Measurements from ENCODE around the gene LRRC53. TPM values are rescaled to one million over a fixed set of nuclear protein-coding genes. Genes with fewer than 3 reads are reported as not detected.
A peak's percentile ranks its signal among the peaks of the same experiment; 100 is the strongest.

The LRRC53 gene
- polyA plus RNA-seq, 1 of the 3 experiments (the other 2 are of a cell fraction): not detected

DNA sequence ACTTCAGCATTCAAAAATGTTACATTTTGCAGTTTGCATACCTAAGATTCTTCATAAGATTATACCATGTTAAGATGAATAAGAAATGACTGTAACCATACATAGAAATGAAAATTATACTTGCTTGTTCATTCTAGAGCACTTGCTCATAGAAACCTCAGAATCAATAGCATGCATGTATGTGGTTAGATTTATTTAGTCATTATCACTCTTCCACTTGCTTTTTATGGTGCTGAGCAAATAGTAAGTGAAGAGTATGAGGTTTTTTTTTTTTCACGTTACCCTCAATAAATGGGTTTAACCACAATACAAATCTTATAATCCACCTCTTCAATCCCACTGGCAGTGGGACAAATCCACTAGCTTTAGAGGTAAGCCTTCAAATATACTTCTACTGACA is 84.7 kb downstream of the LRRC53 start (continued):
- TF ChIP-seq, protein P1, sequence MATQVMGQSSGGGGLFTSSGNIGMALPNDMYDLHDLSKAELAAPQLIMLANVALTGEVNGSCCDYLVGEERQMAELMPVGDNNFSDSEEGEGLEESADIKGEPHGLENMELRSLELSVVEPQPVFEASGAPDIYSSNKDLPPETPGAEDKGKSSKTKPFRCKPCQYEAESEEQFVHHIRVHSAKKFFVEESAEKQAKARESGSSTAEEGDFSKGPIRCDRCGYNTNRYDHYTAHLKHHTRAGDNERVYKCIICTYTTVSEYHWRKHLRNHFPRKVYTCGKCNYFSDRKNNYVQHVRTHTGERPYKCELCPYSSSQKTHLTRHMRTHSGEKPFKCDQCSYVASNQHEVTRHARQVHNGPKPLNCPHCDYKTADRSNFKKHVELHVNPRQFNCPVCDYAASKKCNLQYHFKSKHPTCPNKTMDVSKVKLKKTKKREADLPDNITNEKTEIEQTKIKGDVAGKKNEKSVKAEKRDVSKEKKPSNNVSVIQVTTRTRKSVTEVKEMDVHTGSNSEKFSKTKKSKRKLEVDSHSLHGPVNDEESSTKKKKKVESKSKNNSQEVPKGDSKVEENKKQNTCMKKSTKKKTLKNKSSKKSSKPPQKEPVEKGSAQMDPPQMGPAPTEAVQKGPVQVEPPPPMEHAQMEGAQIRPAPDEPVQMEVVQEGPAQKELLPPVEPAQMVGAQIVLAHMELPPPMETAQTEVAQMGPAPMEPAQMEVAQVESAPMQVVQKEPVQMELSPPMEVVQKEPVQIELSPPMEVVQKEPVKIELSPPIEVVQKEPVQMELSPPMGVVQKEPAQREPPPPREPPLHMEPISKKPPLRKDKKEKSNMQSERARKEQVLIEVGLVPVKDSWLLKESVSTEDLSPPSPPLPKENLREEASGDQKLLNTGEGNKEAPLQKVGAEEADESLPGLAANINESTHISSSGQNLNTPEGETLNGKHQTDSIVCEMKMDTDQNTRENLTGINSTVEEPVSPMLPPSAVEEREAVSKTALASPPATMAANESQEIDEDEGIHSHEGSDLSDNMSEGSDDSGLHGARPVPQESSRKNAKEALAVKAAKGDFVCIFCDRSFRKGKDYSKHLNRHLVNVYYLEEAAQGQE (IDR thresholded peaks at IDR 0.05; ENCODE audit: low read depth, low read length): no peak
- TF ChIP-seq TEAD4 (IDR thresholded peaks at IDR 0.05; ENCODE audit: borderline replicate concordance, insufficient read depth) (no peak), EZH2phosphoT487 (IDR thresholded peaks at IDR 0.05; ENCODE audit: borderline replicate concordance, low read depth) (no peak)
- TF ChIP-seq, protein P2, sequence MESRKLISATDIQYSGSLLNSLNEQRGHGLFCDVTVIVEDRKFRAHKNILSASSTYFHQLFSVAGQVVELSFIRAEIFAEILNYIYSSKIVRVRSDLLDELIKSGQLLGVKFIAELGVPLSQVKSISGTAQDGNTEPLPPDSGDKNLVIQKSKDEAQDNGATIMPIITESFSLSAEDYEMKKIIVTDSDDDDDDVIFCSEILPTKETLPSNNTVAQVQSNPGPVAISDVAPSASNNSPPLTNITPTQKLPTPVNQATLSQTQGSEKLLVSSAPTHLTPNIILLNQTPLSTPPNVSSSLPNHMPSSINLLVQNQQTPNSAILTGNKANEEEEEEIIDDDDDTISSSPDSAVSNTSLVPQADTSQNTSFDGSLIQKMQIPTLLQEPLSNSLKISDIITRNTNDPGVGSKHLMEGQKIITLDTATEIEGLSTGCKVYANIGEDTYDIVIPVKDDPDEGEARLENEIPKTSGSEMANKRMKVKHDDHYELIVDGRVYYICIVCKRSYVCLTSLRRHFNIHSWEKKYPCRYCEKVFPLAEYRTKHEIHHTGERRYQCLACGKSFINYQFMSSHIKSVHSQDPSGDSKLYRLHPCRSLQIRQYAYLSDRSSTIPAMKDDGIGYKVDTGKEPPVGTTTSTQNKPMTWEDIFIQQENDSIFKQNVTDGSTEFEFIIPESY (IDR thresholded peaks at IDR 0.05; ENCODE audit: borderline replicate concordance, low read depth): no peak

GRCh38 chr1:74426208-74426937 is 86.0 kb downstream of the LRRC53 start:
- no peak overlapping the region for H3K27ac ChIP-seq (ENCODE audit: low read depth in 2 of 2, low read length in 1 of 2)
- H3K79me2 ChIP-seq (ENCODE audit: insufficient read depth): no peaks in the 10 kb centered on the region
- no peak overlapping the region for H3K4me3 ChIP-seq (ENCODE audit: low read depth in 2 of 2, low read length in 1 of 2)
- 0 out of 2 replicates have a peak overlapping the region, but pooled peaks have one; percentile 0 for H3K4me2 ChIP-seq
- ChIA-PET CTCF (interaction anchor here (1.0 to 1.3 kb wide), 2 partner anchors 10 to 163 kb away, joined by 3 read pairs; no protein-coding TSS in a partner anchor), POLR2A (no interaction called here)
- no peaks in the 10 kb centered on the region for H3K9me3 ChIP-seq
- H4K20me1 ChIP-seq (ENCODE audit: insufficient read depth): no peaks in the 10 kb centered on the region
- H3K9ac ChIP-seq: no peak overlapping the region
- H3K27me3 ChIP-seq (ENCODE audit: insufficient read depth): no peaks in the 10 kb centered on the region
- no peaks in the 10 kb centered on the region for H3K9me2 ChIP-seq
- WGBS (ENCODE audit: low lambda C conversion rate): 43% methylated on average over 7 of the region's 7 CpGs
- no peaks in the 10 kb centered on the region for H3K36me3 ChIP-seq (replicated peaks in 1 of 2; ENCODE audit: control insufficient read depth in 1 of 2, insufficient read depth in 2 of 2, low read length in 1 of 2)
- H2AFZ ChIP-seq (ENCODE audit: low read depth): no peak overlapping the region
- no peaks in the 10 kb centered on the region for H3F3A ChIP-seq (replicated peaks; ENCODE audit: insufficient read depth)
- H3K4me1 ChIP-seq (ENCODE audit: control insufficient read depth in 1 of 2, insufficient read depth in 2 of 2, low read depth in 1 of 2, low read length in 1 of 2): peaks cover 0 to 6% of the 10 kb centered on the region in 2 experiments; a peak in 2 of 4 replicates
- DNase-seq: no peak
- TF ChIP-seq MAX (IDR thresholded peaks at IDR 0.05; ENCODE audit: low read depth) (no peak), TAF1 (IDR thresholded peaks at IDR 0.05; ENCODE audit: borderline replicate concordance, low read depth, low read length) (no peak), RCOR1 (IDR thresholded peaks at IDR 0.05; ENCODE audit: low read length) (no peak), MEF2A (IDR thresholded peaks at IDR 0.05; ENCODE audit: borderline replicate concordance, low read depth) (no peak), FOXJ3 (CRISPR knock-in tag; IDR thresholded peaks at IDR 0.05) (no peak), NRF1 (IDR thresholded peaks at IDR 0.05; ENCODE audit: low read depth, low read length) (no peak), NFIC (IDR thresholded peaks at IDR 0.05; ENCODE audit: borderline replicate concordance) (no peak), YY1 (IDR thresholded peaks at IDR 0.05; ENCODE audit: low read depth) (no peak), TEAD4 (IDR thresholded peaks at IDR 0.05; ENCODE audit: borderline replicate concordance, insufficient read depth) (no peak), EP300 (IDR thresholded peaks at IDR 0.05; ENCODE audit: borderline replicate concordance in 1 of 2, low read depth in 1 of 2, low read length in 1 of 2) (no peak), TCF12 (IDR thresholded peaks at IDR 0.05) (no peak), EZH2phosphoT487 (IDR thresholded peaks at IDR 0.05; ENCODE audit: borderline replicate concordance, low read depth) (no peak)
- TF ChIP-seq, protein P1 (IDR thresholded peaks at IDR 0.05; ENCODE audit: low read depth, low read length): no peak
- TF ChIP-seq, protein P2 (IDR thresholded peaks at IDR 0.05; ENCODE audit: borderline replicate concordance, low read depth): no peak
